ENCODE data around the gene MTA3.
"Not testable (repeated sequence)": the region's sequence is repeated elsewhere in the genome, so short reads cannot be mapped to it uniquely, and the experiment has no call there.

Gene MTA3

GRCh38 chr2:42554392-42554791 is 14.0 kb upstream of the MTA3 start:
- H3K36me3 Mint-ChIP-seq (ENCODE audit: insufficient read depth), result no peaks in the 10 kb centered on the region
- no peaks in the 10 kb centered on the region for H3K4me1 Mint-ChIP-seq
- H3K4me3 Mint-ChIP-seq, result no peak overlapping the region
- DNase-seq (ENCODE audit: low spot score in 2 of 2) (no peak), ATAC-seq (replicated peaks; ENCODE audit: extremely low read depth, poor library complexity, severe bottlenecking) (no peak)
- H3K27me3 Mint-ChIP-seq, result peaks cover 8% of the 10 kb centered on the region
- no peak overlapping the region for H3K27ac Mint-ChIP-seq (ENCODE audit: low read depth)
- H3K9me3 Mint-ChIP-seq, result no peaks in the 10 kb centered on the region

GRCh38 chr2:42556315-42556890 is 12.0 kb upstream of the MTA3 start:
- Mint-ChIP-seq H3K4me1 (no peaks in the 10 kb centered on the region), H3K36me3 (ENCODE audit: insufficient read depth) (no peaks in the 10 kb centered on the region), H3K27me3 (peaks cover 8% of the 10 kb centered on the region), H3K27ac (ENCODE audit: low read depth) (no peak overlapping the region), H3K4me3 (no peak overlapping the region), H3K9me3 (no peaks in the 10 kb centered on the region)
- ATAC-seq (replicated peaks; ENCODE audit: extremely low read depth, poor library complexity, severe bottlenecking) (no peak), DNase-seq (ENCODE audit: low spot score in 2 of 2) (no peak)

DNA sequence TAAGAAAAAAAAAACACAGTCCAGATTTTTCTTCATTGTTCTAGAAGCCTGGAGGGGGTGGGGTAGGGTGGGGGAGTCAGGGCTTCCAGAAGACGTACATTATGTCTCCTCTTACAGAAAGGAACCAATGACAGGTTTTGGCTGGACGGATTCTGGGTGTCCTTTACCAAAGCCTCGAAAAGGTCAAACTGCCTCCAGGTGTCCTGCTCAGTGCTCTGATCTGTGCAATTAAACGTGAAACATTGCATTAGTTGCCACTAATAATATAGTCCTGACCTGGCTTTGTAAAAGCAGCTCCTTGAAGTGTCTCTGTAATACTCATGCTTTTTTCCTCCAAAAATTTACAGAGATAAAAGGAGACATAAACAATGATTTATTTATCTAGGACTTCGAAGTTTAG is 11.1 kb upstream of the MTA3 start:
- Mint-ChIP-seq H3K4me1 (no peaks in the 10 kb centered on the region), H3K36me3 (ENCODE audit: insufficient read depth) (no peaks in the 10 kb centered on the region), H3K4me3 (no peak overlapping the region), H3K9me3 (no peaks in the 10 kb centered on the region), H3K27me3 (peaks cover 2% of the 10 kb centered on the region), H3K27ac (ENCODE audit: low read depth) (no peak overlapping the region)
- ATAC-seq (replicated peaks; ENCODE audit: extremely low read depth, poor library complexity, severe bottlenecking), result no peak
- no peak for DNase-seq (ENCODE audit: low spot score in 2 of 2)

GRCh38 chr2:42558827-42559226 is 9.6 kb upstream of the MTA3 start:
- Mint-ChIP-seq H3K9me3 (no peaks in the 10 kb centered on the region), H3K4me3 (no peak overlapping the region), H3K36me3 (ENCODE audit: insufficient read depth) (no peaks in the 10 kb centered on the region), H3K27ac (ENCODE audit: low read depth) (no peak overlapping the region), H3K4me1 (no peaks in the 10 kb centered on the region), H3K27me3 (no peaks in the 10 kb centered on the region)
- ATAC-seq (replicated peaks; ENCODE audit: extremely low read depth, poor library complexity, severe bottlenecking) (no peak), DNase-seq (ENCODE audit: low spot score in 2 of 2) (no peak)

DNA sequence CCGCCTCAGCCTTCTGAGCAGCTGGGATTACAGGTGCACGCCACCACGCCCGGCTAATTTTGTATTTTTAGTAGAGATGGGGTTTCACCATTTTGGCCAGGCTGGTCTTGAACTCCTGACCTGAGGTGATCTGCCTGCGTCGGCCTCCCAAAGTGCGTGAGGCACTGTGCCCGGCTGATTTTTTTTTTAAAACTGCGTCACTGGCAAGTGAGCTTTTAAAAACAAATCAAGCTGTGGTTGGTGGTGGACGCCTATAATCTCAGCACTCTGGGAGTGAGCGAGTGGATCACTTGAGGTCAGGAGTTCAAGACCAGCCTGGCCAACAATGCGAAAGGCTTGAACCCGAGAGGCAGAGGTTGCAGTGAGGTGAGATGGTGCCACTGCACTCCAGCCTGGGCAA is 8.3 kb upstream of the MTA3 start:
- not testable (repeated sequence) for H3K36me3 Mint-ChIP-seq (ENCODE audit: insufficient read depth); H3K27me3 Mint-ChIP-seq; H3K9me3 Mint-ChIP-seq; H3K4me3 Mint-ChIP-seq; ATAC-seq (replicated peaks; ENCODE audit: extremely low read depth, poor library complexity, severe bottlenecking); H3K4me1 Mint-ChIP-seq; H3K27ac Mint-ChIP-seq (ENCODE audit: low read depth); DNase-seq (ENCODE audit: low spot score in 2 of 2)

DNA sequence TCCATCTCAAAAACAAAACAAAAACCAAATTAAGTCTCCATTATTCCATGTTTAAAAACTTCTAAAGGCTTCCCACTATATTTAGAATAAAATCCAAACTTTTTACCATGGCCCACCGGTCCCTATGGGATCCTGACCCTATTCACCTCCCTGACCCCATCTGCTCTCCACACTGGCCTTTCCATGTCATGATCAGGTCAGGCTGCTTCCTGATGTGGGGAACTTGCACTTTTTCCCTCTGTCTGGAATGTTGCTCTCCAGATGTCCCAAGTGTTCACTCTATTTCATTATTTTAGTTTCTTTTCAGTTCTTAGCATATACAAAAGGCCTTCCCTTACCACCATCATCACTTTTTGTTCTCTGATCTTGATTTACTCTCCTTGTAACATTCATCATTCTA is 7.5 kb upstream of the MTA3 start:
- DNase-seq (ENCODE audit: low spot score in 2 of 2) (no peak), ATAC-seq (replicated peaks; ENCODE audit: extremely low read depth, poor library complexity, severe bottlenecking) (no peak)
- Mint-ChIP-seq H3K4me1 (no peaks in the 10 kb centered on the region), H3K9me3 (no peaks in the 10 kb centered on the region), H3K27me3 (no peaks in the 10 kb centered on the region), H3K27ac (ENCODE audit: low read depth) (no peak overlapping the region), H3K36me3 (ENCODE audit: insufficient read depth) (no peaks in the 10 kb centered on the region), H3K4me3 (no peak overlapping the region)

DNA sequence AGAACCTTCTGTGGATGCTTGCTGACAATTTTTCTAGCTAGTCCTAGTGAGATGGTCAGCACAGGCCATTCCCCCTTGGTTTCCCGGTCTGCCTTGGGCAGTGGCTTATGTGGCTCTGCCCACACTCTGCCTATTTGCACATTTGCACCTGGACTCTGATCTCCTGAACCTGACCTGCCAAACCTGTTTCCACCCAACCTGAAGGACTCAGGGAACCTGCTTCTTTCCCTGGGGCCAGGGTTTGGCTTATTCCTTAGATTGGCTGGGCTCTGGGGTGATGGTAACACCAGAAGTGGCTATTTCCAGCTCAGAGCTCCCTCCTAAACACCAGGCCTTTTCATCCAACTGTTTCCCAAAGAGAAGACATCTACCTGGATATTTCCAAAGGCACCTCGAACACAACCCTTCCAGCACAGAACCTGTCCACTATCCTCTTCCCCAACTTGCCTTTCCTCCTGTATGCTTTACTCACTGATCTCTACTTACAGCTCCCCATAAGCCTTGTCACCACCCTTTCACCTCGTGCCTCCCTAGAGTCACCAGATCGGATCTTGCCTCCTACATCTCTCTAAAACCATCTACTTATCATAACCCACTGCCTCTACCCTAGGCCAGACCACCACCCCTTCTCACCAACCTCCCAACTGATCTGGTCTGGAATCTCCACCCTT is 5.8 kb upstream of the MTA3 start:
- no peaks in the 10 kb centered on the region for H3K36me3 Mint-ChIP-seq (ENCODE audit: insufficient read depth)
- DNase-seq (ENCODE audit: low spot score in 2 of 2) (no peak), ATAC-seq (replicated peaks; ENCODE audit: extremely low read depth, poor library complexity, severe bottlenecking) (no peak)
- no peak overlapping the region for H3K27ac Mint-ChIP-seq (ENCODE audit: low read depth)
- H3K4me1 Mint-ChIP-seq, result peaks cover 4% of the 10 kb centered on the region
- no peaks in the 10 kb centered on the region for H3K27me3 Mint-ChIP-seq
- no peak overlapping the region for H3K4me3 Mint-ChIP-seq
- H3K9me3 Mint-ChIP-seq, result no peaks in the 10 kb centered on the region

- H3K9me3 Mint-ChIP-seq, result no peaks in the 10 kb centered on the region
- DNase-seq (ENCODE audit: low spot score in 2 of 2) (no peak), ATAC-seq (replicated peaks; ENCODE audit: extremely low read depth, poor library complexity, severe bottlenecking) (no peak)
- H3K4me3 Mint-ChIP-seq, result no peak overlapping the region
- H3K27ac Mint-ChIP-seq (ENCODE audit: low read depth), result no peak overlapping the region
- H3K4me1 Mint-ChIP-seq, result peaks cover 17% of the 10 kb centered on the region
- H3K36me3 Mint-ChIP-seq (ENCODE audit: insufficient read depth), result peaks cover 4% of the 10 kb centered on the region
- no peaks in the 10 kb centered on the region for H3K27me3 Mint-ChIP-seq
Measured at GRCh38 chr2:42566025-42566424, 2.4 kb upstream of the MTA3 start.

DNA sequence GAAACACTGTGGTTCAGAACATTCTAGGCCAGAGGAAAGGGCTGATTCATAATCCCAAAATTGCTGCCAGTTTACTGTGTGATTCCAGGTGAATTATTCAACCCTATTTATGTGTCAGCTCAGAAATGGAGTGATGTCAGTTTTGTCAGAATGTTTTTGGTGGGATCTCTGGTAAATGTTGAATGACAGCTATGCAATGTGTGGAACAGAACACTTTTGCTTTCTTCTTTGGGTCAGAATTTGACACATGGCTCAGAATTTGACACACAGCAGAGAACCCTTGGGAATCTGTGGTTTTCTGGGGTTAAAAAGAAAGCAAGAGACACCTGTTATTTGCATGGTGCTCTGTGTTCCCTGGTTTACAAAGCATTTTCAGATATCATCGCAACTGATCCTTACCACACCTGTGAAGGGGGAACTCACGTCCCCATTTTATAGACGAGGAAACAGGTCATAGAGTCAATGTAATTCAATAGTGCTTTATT is 1.6 kb upstream of the MTA3 start:
- H3K4me3 Mint-ChIP-seq, result no peak overlapping the region
- H3K27me3 Mint-ChIP-seq, result no peaks in the 10 kb centered on the region
- peaks cover 4% of the 10 kb centered on the region for H3K36me3 Mint-ChIP-seq (ENCODE audit: insufficient read depth)
- H3K27ac Mint-ChIP-seq (ENCODE audit: low read depth), result peak overlapping the region; percentile 65
- H3K9me3 Mint-ChIP-seq, result no peaks in the 10 kb centered on the region
- peaks cover 17% of the 10 kb centered on the region for H3K4me1 Mint-ChIP-seq
- DNase-seq (ENCODE audit: low spot score in 2 of 2) (no peak), ATAC-seq (replicated peaks; ENCODE audit: extremely low read depth, poor library complexity, severe bottlenecking) (no peak)

GRCh38 chr2:42567364-42567763 is 1.1 kb upstream of the MTA3 start:
- Mint-ChIP-seq H3K27ac (ENCODE audit: low read depth) (peak overlapping the region; percentile 65), H3K4me1 (peaks cover 17% of the 10 kb centered on the region), H3K36me3 (ENCODE audit: insufficient read depth) (peaks cover 6% of the 10 kb centered on the region), H3K27me3 (no peaks in the 10 kb centered on the region), H3K4me3 (peak overlapping the region; percentile 85), H3K9me3 (no peaks in the 10 kb centered on the region)
- no peak for ATAC-seq (replicated peaks; ENCODE audit: extremely low read depth, poor library complexity, severe bottlenecking)
- DNase-seq (ENCODE audit: low spot score in 2 of 2), result no peak

DNA sequence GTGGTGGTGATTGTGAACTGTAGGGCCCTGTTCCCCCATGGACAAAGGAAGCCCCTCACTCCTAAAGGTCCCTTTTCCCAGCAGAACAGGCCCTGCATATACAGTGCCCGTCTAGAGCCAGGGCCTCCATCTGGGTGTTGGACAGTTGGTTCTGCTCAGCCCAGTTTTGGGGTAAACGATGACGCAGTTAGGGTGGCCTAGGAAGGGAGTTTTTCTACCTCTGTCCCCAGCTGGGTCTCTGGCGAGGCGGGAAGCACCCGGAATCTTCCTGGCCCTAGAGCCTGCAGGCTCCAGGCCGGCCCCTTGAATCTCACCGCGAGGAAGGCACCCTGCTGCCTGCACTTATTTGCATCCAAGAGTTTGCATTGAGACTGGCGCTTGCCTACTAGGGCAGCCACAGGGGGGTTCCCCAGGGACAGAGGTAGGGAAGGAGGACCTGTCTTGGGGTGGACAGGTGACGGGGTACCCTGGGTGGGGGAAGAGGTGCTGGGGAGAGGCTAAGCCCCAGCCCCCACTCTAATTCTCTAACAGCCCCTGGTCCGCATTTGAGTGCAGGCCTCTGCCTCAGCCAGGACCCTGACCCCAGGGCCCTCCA is 529 bp upstream of the MTA3 start:
- ATAC-seq (replicated peaks; ENCODE audit: extremely low read depth, poor library complexity, severe bottlenecking) (no peak), DNase-seq (ENCODE audit: low spot score in 2 of 2) (no peak)
- Mint-ChIP-seq H3K27me3 (no peaks in the 10 kb centered on the region), H3K27ac (ENCODE audit: low read depth) (peak overlapping the region; percentile 65), H3K4me3 (peak overlapping the region; percentile 85), H3K4me1 (peaks cover 17% of the 10 kb centered on the region), H3K9me3 (no peaks in the 10 kb centered on the region), H3K36me3 (ENCODE audit: insufficient read depth) (peaks cover 6% of the 10 kb centered on the region)

DNA sequence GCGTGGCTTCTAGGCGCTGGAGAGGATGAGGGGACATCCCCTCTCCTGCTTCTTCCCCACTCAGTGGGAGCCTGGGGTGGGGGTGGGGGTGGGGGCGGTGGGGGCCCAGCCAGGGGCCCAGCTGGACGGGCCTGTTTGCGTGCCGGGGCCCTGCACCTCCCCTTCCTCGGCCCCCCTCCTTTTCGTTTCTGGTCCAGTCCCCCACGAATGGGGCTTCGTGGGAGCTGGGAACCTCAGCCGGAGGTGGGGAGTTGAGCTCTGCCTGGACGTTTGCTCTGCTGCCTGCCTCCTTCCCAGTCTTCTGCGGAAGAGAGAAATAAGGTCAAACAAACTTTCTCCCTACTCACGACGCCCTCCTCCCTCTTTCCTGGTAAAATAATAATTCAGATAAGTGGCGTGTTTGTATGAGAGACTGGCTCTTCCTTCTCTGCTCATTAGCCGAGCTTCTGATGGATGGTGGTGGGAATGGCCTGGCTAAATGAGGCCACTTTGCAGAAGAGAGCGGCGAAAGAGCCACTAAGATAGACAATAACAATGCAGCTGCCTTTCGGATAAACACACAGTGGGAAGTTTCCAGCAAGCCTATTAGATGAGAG is 782 bp downstream of the MTA3 start:
- peak; percentile 5 for ATAC-seq (replicated peaks; ENCODE audit: extremely low read depth, poor library complexity, severe bottlenecking)
- Mint-ChIP-seq H3K9me3 (no peaks in the 10 kb centered on the region), H3K27ac (ENCODE audit: low read depth) (peak overlapping the region; percentile 91), H3K36me3 (ENCODE audit: insufficient read depth) (peaks cover 8% of the 10 kb centered on the region), H3K4me3 (peak overlapping the region; percentile 85), H3K27me3 (no peaks in the 10 kb centered on the region), H3K4me1 (peaks cover 17% of the 10 kb centered on the region)
- DNase-seq (ENCODE audit: low spot score in 2 of 2), result no peak

GRCh38 chr2:42569883-42570282 is 1.5 kb downstream of the MTA3 start:
- DNase-seq (ENCODE audit: low spot score in 2 of 2), result no peak
- no peaks in the 10 kb centered on the region for H3K9me3 Mint-ChIP-seq
- peak overlapping the region; percentile 85 for H3K4me3 Mint-ChIP-seq
- peaks cover 18% of the 10 kb centered on the region for H3K4me1 Mint-ChIP-seq
- H3K27me3 Mint-ChIP-seq, result no peaks in the 10 kb centered on the region
- H3K36me3 Mint-ChIP-seq (ENCODE audit: insufficient read depth), result peaks cover 10% of the 10 kb centered on the region
- no peak for ATAC-seq (replicated peaks; ENCODE audit: extremely low read depth, poor library complexity, severe bottlenecking)
- peak overlapping the region; percentile 91 for H3K27ac Mint-ChIP-seq (ENCODE audit: low read depth)
